CD14-positive monocyte (primary cell): Measurements from ENCODE around the gene CYSTM1. TPM values are rescaled to one million over a fixed set of nuclear protein-coding genes. Genes with fewer than 3 reads are reported as not detected.

Experiments used
- DNase-seq, 3 donors: peaks; one replicate each; pipeline ENCODE4 v3.0.0-alpha.2; 2011 to 2022
- H2AFZ ChIP-seq: 2 replicates; pipeline ENCODE4 v1.6.0; 2012; ENCODE audit warnings: mild to moderate bottlenecking, low read depth, low read length, inconsistent platforms; ENCODE audit not compliant: insufficient read depth, poor library complexity, severe bottlenecking
- H3K27ac ChIP-seq, 2 donors: 1 replicate in 1 of 2; 2 replicates in 1 of 2; pipeline ENCODE4 v1.5.1; 2012 to 2013; ENCODE audit warnings: low read length in 2 of 2, control low read depth in 1 of 2, inconsistent platforms in 1 of 2, low read depth in 1 of 2, mild to moderate bottlenecking in 1 of 2
- H3K27me3 ChIP-seq, 2 donors: one replicate each; pipeline versions ENCODE4 v1.6.0 to v1.6.1; 2011 to 2013; ENCODE audit warnings: low read length in 2 of 2; ENCODE audit not compliant: control insufficient read depth in 2 of 2, insufficient read depth in 2 of 2
- H3K36me3 ChIP-seq, 2 donors: replicated peaks in 1 of 2; 1 replicate in 1 of 2; 2 replicates in 1 of 2; pipeline versions ENCODE4 v1.5.1 to v1.6.1; 2012 to 2013; ENCODE audit warnings: low read length in 2 of 2, control low read depth in 1 of 2, inconsistent platforms in 1 of 2, mild to moderate bottlenecking in 1 of 2; ENCODE audit not compliant: insufficient read depth in 2 of 2, control insufficient read depth in 1 of 2
- H3K4me1 ChIP-seq, 2 donors: 1 replicate in 1 of 2; 2 replicates in 1 of 2; pipeline versions ENCODE4 v1.5.1 to v1.6.1; 2012 to 2013; ENCODE audit warnings: low read length in 2 of 2, control low read depth in 1 of 2, inconsistent platforms in 1 of 2, mild to moderate bottlenecking in 1 of 2, moderate library complexity in 1 of 2; ENCODE audit not compliant: insufficient read depth in 2 of 2, control insufficient read depth in 1 of 2
- H3K4me2 ChIP-seq: replicated peaks from 2 replicates; pipeline ENCODE3; 2012; ENCODE audit warnings: low read length, moderate library complexity, mild to moderate bottlenecking; ENCODE audit not compliant: poor library complexity, severe bottlenecking; ENCODE audit errors: extremely low read depth
- H3K4me3 ChIP-seq, 3 experiments: fragments of 200-600 bp in 1 of 3; sonication (generic) in 1 of 3; replicated peaks in 1 of 3; 1 replicate in 2 of 3; 2 replicates in 1 of 3; pipeline ENCODE4 v1.5.1; 2011 to 2013; ENCODE audit warnings: low read length in 3 of 3, mild to moderate bottlenecking in 3 of 3, control low read depth in 2 of 3, low read depth in 2 of 3, inconsistent platforms in 1 of 3, moderate library complexity in 1 of 3
- H3K79me2 ChIP-seq: 2 replicates; pipeline ENCODE4 v1.6.0; 2012; ENCODE audit warnings: mild to moderate bottlenecking, control low read depth, inconsistent platforms, low read length, moderate library complexity; ENCODE audit not compliant: insufficient read depth
- H3K9ac ChIP-seq: 2 replicates; pipeline ENCODE4 v1.6.0; 2017; ENCODE audit warnings: low read length, mild to moderate bottlenecking; ENCODE audit not compliant: insufficient read depth, poor library complexity, severe bottlenecking
- H3K9me3 ChIP-seq, 2 donors: replicated peaks in 1 of 2; 1 replicate in 1 of 2; 2 replicates in 1 of 2; pipeline versions ENCODE4 v1.5.1 to v1.6.1; 2012 to 2013; ENCODE audit warnings: low read length in 2 of 2, control low read depth in 1 of 2; ENCODE audit not compliant: control insufficient read depth in 1 of 2, insufficient read depth in 1 of 2
- H4K20me1 ChIP-seq: 2 replicates; pipeline ENCODE4 v1.6.0; 2012; ENCODE audit warnings: mild to moderate bottlenecking, low read length, control low read depth, moderate library complexity; ENCODE audit not compliant: insufficient read depth
- H3K27ac Mint-ChIP-seq, 7 donors: one replicate each; pipeline ENCODE4 v1.8.0; 2020; ENCODE audit warnings: mild to moderate bottlenecking in 7 of 7, mixed read lengths in 7 of 7, moderate library complexity in 6 of 7, inconsistent platforms in 2 of 7
- H3K27me3 Mint-ChIP-seq, 3 donors: one replicate each; pipeline ENCODE4 v1.8.0; 2021 to 2022; ENCODE audit warnings: low read depth in 3 of 3, mild to moderate bottlenecking in 3 of 3, mixed read lengths in 3 of 3, moderate library complexity in 3 of 3, inconsistent platforms in 1 of 3
- H3K36me3 Mint-ChIP-seq, 2 donors: one replicate each; pipeline ENCODE4 v1.8.0; 2020; ENCODE audit warnings: mixed read lengths in 2 of 2, inconsistent platforms in 1 of 2, mild to moderate bottlenecking in 1 of 2
- H3K4me1 Mint-ChIP-seq: one replicate; pipeline ENCODE4 v1.8.0; 2020; ENCODE audit warnings: mild to moderate bottlenecking, mixed read lengths
- H3K4me3 Mint-ChIP-seq, 2 donors: one replicate each; pipeline ENCODE4 v1.8.0; 2020; ENCODE audit warnings: mild to moderate bottlenecking in 2 of 2, mixed read lengths in 2 of 2, moderate library complexity in 1 of 2
- H3K9me3 Mint-ChIP-seq, 7 donors: one replicate each; pipeline ENCODE4 v1.8.0; 2020 to 2022; ENCODE audit warnings: mixed read lengths in 7 of 7, mild to moderate bottlenecking in 6 of 7, moderate library complexity in 6 of 7, inconsistent platforms in 2 of 7
- WGBS: methylation state at CpG from one replicate; pipeline ENCODE4 v1.1.5; 2013; ENCODE audit warnings: missing lambda C conversion rate; ENCODE audit not compliant: insufficient coverage; 5-methylcytosine and 5-hydroxymethylcytosine counted together
- intact Hi-C, 2 donors: fragments of 100-400 bp; cut with micrococcal nuclease; formaldehyde crosslinking; loops; one replicate each; pipeline versions ENCODE4 v1.15.0 to v1.15.1; 2023
- polyA plus RNA-seq, 3 donors: library from polyadenylated mRNA; depleted of rRNA in 1 of 3; unstranded in 2 of 3; stranded (reverse) in 1 of 3; fragments of 300-500 nt in 2 of 3; fragments of >200 nt in 1 of 3; fragmentation: Illumina TruSeq in 2 of 3; gene quantifications; 1 replicate in 2 of 3; 2 replicates in 1 of 3; pipeline ENCODE4 v1.2.3, GENCODE V29; 2012 to 2021
- TF ChIP-seq, protein P1 (sequence below): fragments of 200-600 bp; IDR thresholded peaks from one replicate; pipeline ENCODE4 v1.8.0; 2022; ENCODE audit warnings: antibody characterized with exemption, mild to moderate bottlenecking

Gene CYSTM1
- polyA plus RNA-seq, 3 donors = 14.0 to 40.0 (median 36.7) TPM

DNA sequence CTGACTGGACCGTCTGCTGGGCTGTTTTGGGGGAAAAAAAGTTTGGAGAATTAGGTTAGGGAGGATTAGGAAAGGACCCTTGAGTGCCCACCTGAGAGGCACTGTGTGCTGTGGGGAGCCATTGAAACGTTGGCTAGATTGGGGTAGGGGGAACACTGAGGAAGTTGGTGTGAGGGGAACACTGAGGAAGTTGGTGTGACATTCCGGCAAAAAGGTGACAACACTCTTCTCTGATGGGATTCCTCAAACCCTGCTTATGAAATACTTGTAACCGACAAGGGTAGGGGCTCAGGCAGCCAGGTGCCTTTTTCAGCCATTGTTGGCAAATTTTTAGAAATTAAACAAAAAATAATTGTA is 1.0 kb downstream of the CYSTM1 start:
- Mint-ChIP-seq H3K27me3 (peaks cover 1 to 10% (median 5%) of the 10 kb centered on the region in 3 donors), H3K4me3 (peak overlapping the region; percentile 98), H3K9me3 (peaks cover 0 to 2% (median 0%) of the 10 kb centered on the region in 7 donors), H3K4me1 (peaks cover 13% of the 10 kb centered on the region), H3K27ac (peak overlapping the region; percentile 90 to 98 (median 93)), H3K36me3 (peaks cover 0 to 4% of the 10 kb centered on the region in 2 donors)
- H3K27me3 ChIP-seq = no peaks in the 10 kb centered on the region
- no peaks in the 10 kb centered on the region for H3K9me3 ChIP-seq
- H3K79me2 ChIP-seq = peaks cover 3% of the 10 kb centered on the region
- H2AFZ ChIP-seq = peak overlapping the region; percentile 72
- H3K36me3 ChIP-seq = no peaks in the 10 kb centered on the region
- H3K4me1 ChIP-seq = peaks cover 14 to 15% of the 10 kb centered on the region in 2 donors
- H3K27ac ChIP-seq = peak overlapping the region; percentile 70 to 88
- H4K20me1 ChIP-seq = no peaks in the 10 kb centered on the region
- peak overlapping the region; percentile 90 for H3K4me2 ChIP-seq
- H3K9ac ChIP-seq = peak overlapping the region; percentile 91
- peak in 2 of 3 donors; percentile 38 to 56 for DNase-seq
- TF ChIP-seq, protein P1, sequence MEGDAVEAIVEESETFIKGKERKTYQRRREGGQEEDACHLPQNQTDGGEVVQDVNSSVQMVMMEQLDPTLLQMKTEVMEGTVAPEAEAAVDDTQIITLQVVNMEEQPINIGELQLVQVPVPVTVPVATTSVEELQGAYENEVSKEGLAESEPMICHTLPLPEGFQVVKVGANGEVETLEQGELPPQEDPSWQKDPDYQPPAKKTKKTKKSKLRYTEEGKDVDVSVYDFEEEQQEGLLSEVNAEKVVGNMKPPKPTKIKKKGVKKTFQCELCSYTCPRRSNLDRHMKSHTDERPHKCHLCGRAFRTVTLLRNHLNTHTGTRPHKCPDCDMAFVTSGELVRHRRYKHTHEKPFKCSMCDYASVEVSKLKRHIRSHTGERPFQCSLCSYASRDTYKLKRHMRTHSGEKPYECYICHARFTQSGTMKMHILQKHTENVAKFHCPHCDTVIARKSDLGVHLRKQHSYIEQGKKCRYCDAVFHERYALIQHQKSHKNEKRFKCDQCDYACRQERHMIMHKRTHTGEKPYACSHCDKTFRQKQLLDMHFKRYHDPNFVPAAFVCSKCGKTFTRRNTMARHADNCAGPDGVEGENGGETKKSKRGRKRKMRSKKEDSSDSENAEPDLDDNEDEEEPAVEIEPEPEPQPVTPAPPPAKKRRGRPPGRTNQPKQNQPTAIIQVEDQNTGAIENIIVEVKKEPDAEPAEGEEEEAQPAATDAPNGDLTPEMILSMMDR = no peak
- WGBS = 0% methylated on average over 2 of the region's 4 CpGs
- intact Hi-C loops = no loop called here
- peak overlapping the region; percentile 56 to 93 (median 88) for H3K4me3 ChIP-seq

DNA sequence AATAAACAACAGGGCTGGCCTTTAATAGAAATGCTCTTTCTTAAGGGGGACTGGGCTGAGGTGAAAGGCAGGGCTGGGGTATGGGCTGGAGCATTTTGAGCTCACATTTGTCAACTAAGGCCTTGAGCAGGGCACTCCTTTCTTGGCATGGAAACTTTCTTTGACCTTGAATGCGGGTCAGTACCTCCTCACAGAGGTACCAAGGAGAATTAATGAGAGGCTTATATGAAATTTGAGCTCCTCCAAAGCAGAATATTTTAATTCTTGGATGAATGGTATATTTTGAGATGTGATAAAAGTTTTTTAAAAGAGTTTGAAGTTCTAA is 3.1 kb downstream of the CYSTM1 start:
- H3K4me3 Mint-ChIP-seq = no peak overlapping the region
- Histone ChIP-seq H3K36me3 (no peaks in the 10 kb centered on the region), H3K27ac (no peak overlapping the region), H3K4me1 (peaks cover 25 to 26% of the 10 kb centered on the region in 2 donors), H4K20me1 (no peaks in the 10 kb centered on the region), H3K27me3 (no peaks in the 10 kb centered on the region), H3K79me2 (peaks cover 7% of the 10 kb centered on the region), H3K4me2 (no peak overlapping the region), H3K9me3 (no peaks in the 10 kb centered on the region), H3K9ac (no peak overlapping the region), H3K4me3 (no peak overlapping the region), H2AFZ (no peak overlapping the region)
- H3K27me3 Mint-ChIP-seq = peaks cover 1 to 9% (median 3%) of the 10 kb centered on the region in 3 donors
- H3K36me3 Mint-ChIP-seq = peaks cover 0 to 4% of the 10 kb centered on the region in 2 donors
- peaks cover 0 to 2% (median 0%) of the 10 kb centered on the region in 7 donors for H3K9me3 Mint-ChIP-seq
- peak overlapping the region in 1 of 7 donors; percentile 17 for H3K27ac Mint-ChIP-seq
- intact Hi-C loops = no loop called here
- no CpG with 5 or more reads among the region's 1 CpG for WGBS
- TF ChIP-seq, protein P1 = no peak
- DNase-seq = no peak
- H3K4me1 Mint-ChIP-seq = peaks cover 29% of the 10 kb centered on the region
